Measurements from ENCODE around the gene KIF24.

The KIF24 gene

DNA sequence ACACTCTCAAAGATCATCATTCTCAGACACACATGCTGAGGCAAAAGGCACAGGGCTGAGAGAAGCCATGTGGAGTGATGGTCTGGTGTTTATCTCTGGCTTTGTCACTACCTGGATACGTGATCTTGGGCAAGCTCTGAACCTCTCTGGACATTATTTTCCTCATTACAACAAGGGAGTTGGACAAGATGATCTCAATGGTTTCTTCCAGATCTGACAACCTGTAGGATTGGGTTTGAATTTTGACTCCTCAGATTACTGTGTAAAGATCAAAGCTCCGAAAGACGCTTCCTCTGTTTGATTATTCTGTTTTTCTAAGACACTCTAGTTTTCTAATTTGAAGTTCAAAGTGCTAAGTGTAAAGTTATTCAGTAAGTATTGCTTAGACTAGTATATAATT is 20.3 kb upstream of the KIF24 start:
- TF ChIP-seq, protein P1, sequence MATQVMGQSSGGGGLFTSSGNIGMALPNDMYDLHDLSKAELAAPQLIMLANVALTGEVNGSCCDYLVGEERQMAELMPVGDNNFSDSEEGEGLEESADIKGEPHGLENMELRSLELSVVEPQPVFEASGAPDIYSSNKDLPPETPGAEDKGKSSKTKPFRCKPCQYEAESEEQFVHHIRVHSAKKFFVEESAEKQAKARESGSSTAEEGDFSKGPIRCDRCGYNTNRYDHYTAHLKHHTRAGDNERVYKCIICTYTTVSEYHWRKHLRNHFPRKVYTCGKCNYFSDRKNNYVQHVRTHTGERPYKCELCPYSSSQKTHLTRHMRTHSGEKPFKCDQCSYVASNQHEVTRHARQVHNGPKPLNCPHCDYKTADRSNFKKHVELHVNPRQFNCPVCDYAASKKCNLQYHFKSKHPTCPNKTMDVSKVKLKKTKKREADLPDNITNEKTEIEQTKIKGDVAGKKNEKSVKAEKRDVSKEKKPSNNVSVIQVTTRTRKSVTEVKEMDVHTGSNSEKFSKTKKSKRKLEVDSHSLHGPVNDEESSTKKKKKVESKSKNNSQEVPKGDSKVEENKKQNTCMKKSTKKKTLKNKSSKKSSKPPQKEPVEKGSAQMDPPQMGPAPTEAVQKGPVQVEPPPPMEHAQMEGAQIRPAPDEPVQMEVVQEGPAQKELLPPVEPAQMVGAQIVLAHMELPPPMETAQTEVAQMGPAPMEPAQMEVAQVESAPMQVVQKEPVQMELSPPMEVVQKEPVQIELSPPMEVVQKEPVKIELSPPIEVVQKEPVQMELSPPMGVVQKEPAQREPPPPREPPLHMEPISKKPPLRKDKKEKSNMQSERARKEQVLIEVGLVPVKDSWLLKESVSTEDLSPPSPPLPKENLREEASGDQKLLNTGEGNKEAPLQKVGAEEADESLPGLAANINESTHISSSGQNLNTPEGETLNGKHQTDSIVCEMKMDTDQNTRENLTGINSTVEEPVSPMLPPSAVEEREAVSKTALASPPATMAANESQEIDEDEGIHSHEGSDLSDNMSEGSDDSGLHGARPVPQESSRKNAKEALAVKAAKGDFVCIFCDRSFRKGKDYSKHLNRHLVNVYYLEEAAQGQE (IDR thresholded peaks at IDR 0.05; ENCODE audit: insufficient read depth in 1 of 2, low read depth in 2 of 2, low read length in 2 of 2) = no peak

DNA sequence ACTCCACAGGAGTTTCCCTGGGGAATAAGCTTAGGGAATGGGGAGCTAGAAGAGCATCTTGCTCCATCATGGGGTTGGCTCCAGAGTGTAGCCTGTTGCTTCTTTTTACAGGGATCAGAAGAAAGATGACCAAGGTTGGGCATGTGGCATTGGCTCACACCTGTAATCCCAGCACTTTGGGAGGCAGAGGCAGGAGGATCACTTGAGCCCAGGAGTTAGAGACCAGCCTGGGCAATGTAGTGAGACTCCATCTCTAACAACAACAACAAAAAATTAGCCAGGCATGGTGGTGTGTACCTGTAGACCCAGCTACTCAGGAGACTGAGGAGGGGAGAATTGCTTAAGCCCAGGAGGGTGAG is 18.7 kb upstream of the KIF24 start:
- TF ChIP-seq POLR2AphosphoS5 (IDR thresholded peaks at IDR 0.05; ENCODE audit: low read depth, low read length) (no peak), FOXP2 (optimal IDR thresholded peaks at IDR 0.05; ENCODE audit: borderline replicate concordance, extremely low read depth, extremely low read length, insufficient read depth) (no peak), TAF1 (IDR thresholded peaks at IDR 0.05; ENCODE audit: borderline replicate concordance, insufficient read depth, low read length) (no peak), SIN3A (IDR thresholded peaks at IDR 0.05; ENCODE audit: borderline replicate concordance, insufficient read depth, low read length) (no peak)
- TF ChIP-seq, protein P1 (IDR thresholded peaks at IDR 0.05; ENCODE audit: insufficient read depth in 1 of 2, low read depth in 2 of 2, low read length in 2 of 2) = no peak

DNA sequence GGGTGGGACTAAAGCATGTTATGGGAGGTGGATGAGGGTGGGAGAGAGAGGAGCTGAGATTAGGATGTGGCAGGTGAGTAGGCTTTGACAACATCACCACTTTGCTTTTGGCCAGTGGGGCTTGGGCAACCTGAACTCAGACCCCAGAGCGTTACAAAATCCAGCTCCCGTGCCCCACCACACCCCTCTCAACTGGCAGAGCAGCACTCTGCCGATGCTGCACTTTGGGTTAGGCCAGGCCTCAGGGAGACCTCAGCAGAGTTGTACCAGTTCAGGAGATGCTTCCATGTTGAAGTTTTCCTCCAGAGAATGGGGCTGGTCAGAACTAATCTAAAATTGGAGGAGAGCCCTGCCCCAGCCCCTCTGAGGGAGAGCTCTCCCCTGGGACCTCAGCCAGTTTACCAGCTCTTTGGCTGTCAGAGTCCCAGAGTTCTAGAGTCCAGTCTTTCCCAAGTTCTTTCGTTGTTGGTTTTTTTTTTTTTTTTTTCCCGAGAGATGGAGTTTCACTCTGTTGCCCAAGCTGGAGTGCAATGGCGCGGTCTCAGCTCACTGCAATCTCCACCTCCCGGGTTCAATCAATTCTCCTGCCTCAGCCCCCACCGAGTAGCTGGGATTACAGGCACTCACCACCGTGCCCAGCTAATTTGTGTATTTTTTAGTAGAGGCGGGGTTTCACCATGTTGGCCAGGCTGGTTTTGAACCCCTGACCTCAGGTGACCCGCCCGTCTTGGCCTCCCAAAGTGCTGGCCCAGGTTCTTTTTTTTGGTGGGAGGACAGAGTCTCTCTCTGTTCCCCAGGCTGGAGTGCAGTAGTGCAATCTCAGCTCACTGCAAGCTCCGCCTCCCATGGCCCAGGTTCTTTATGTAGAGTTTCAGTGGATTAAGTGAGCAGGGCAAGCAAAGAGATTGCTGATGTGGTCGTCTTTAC is 18.1 kb upstream of the KIF24 start:
- TF ChIP-seq FOXP2 (optimal IDR thresholded peaks at IDR 0.05; ENCODE audit: borderline replicate concordance, extremely low read depth, extremely low read length, insufficient read depth) (no peak), TAF1 (IDR thresholded peaks at IDR 0.05; ENCODE audit: borderline replicate concordance, insufficient read depth, low read length) (no peak), SIN3A (IDR thresholded peaks at IDR 0.05; ENCODE audit: borderline replicate concordance, insufficient read depth, low read length) (no peak)
- TF ChIP-seq, protein P1 (IDR thresholded peaks at IDR 0.05; ENCODE audit: insufficient read depth in 1 of 2, low read depth in 2 of 2, low read length in 2 of 2) = no peak

DNA sequence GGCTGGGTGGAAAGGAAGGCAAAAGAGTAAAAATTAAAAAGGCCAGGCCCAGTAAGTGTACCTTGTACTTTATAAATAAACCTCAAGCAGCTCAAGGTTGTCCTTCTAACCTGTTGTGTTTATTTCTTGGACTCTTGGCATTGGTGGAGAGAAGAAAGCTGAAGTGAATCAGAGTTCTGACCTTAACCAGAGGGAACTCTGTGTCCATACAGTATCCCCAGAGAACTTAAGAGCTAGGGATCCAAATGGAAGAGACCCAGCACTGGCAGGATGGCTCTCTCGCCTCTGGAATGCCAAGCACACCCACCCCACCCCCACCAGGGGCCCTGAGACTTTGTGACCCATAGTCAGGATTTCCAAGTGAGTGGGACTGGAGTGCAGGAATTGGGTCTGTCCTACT is 14.5 kb upstream of the KIF24 start:
- TF ChIP-seq SIN3A (IDR thresholded peaks at IDR 0.05; ENCODE audit: borderline replicate concordance, insufficient read depth, low read length) (no peak), POLR2AphosphoS5 (IDR thresholded peaks at IDR 0.05; ENCODE audit: low read depth, low read length) (no peak)

DNA sequence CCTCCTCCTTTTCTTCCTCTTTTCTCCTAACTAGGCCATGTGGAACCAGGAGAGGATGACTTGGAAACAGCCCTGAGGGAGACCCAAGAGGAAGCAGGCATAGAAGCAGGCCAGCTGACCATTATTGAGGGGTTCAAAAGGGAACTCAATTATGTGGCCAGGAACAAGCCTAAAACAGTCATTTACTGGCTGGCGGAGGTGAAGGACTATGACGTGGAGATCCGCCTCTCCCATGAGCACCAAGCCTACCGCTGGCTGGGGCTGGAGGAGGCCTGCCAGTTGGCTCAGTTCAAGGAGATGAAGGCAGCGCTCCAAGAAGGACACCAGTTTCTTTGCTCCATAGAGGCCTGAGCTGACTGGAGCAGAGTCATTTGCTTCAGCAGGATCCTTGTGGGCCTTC is 14.0 kb upstream of the KIF24 start:
- no peak for TF ChIP-seq POLR2AphosphoS5 (IDR thresholded peaks at IDR 0.05; ENCODE audit: low read depth, low read length)
- TF ChIP-seq, protein P1 (IDR thresholded peaks at IDR 0.05; ENCODE audit: insufficient read depth in 1 of 2, low read depth in 2 of 2, low read length in 2 of 2) = no peak
- TF ChIP-seq TAF1 (IDR thresholded peaks at IDR 0.05; ENCODE audit: borderline replicate concordance, insufficient read depth, low read length) = no peak
- no peak for TF ChIP-seq FOXP2 (optimal IDR thresholded peaks at IDR 0.05; ENCODE audit: borderline replicate concordance, extremely low read depth, extremely low read length, insufficient read depth)
- TF ChIP-seq SIN3A (IDR thresholded peaks at IDR 0.05; ENCODE audit: borderline replicate concordance, insufficient read depth, low read length) = no peak

Measured in PFSK-1 (cell line).